Measurements from ENCODE around the gene ELFN2. TPM values are rescaled to one million over a fixed set of nuclear protein-coding genes. Genes with fewer than 3 reads are reported as not detected.
A peak's percentile ranks its signal among the peaks of the same experiment; 100 is the strongest.
"Not testable (repeated sequence)": the region's sequence is repeated elsewhere in the genome, so short reads cannot be mapped to it uniquely, and the experiment has no call there.

ELFN2 gene
- total RNA-seq, 6 experiments from 2014 or later = 0.07 to 0.93 (median 0.49) TPM

DNA sequence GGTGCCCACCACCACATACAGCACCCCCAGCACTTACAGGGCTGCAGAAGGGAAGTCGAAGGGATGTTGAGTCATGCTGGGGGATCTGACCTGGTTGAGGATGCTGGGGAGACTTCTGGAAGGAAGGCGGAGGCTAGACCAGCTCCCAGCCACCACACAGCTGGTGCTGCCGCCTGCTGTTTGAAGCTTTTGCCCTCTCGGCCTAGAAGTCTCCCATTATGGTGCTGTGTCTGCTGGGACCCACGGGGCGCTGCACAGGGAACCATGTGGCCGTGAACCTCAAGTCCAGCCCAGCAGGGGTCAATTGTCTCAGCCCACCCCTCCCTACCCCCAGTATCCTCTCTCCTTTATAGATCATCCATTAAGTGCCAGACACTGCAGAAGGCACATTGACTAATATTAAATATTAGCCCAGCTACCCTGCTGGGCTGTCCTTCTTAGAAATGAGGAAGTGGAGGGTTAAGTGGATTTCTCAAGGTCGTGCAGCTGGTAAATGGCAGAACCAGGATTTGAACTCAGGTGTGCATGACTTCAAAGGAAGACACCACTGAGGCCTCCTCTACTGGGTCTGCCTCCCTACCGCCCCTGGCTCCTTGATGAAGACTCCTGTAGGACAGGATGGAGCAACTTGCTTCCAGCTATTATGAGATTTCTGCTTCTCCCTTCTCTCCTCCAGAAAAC lies 95.3 kb downstream of the ELFN2 start:
- H3K27ac ChIP-seq = no peak overlapping the region
- H3K36me3 ChIP-seq = no peaks in the 10 kb centered on the region
- H3K4me3 ChIP-seq = no peak overlapping the region
- TF ChIP-seq POLR2A (IDR thresholded peaks at IDR 0.05) = no peak
- TF ChIP-seq, protein P1, sequence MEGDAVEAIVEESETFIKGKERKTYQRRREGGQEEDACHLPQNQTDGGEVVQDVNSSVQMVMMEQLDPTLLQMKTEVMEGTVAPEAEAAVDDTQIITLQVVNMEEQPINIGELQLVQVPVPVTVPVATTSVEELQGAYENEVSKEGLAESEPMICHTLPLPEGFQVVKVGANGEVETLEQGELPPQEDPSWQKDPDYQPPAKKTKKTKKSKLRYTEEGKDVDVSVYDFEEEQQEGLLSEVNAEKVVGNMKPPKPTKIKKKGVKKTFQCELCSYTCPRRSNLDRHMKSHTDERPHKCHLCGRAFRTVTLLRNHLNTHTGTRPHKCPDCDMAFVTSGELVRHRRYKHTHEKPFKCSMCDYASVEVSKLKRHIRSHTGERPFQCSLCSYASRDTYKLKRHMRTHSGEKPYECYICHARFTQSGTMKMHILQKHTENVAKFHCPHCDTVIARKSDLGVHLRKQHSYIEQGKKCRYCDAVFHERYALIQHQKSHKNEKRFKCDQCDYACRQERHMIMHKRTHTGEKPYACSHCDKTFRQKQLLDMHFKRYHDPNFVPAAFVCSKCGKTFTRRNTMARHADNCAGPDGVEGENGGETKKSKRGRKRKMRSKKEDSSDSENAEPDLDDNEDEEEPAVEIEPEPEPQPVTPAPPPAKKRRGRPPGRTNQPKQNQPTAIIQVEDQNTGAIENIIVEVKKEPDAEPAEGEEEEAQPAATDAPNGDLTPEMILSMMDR (IDR thresholded peaks at IDR 0.05) = no peak
- intact Hi-C loops (cut with DNase I) = no loop called here
- H3K4me1 ChIP-seq = peaks cover 0 to 5% (median 3%) of the 10 kb centered on the region in 4 donors
- DNase-seq = no peak
- H3K27me3 ChIP-seq = no peaks in the 10 kb centered on the region
- H3K9me3 ChIP-seq = no peaks in the 10 kb centered on the region
- no peak for ATAC-seq
- 60% methylated on average over 2 of the region's 9 CpGs for WGBS (ENCODE audit: insufficient coverage, low coverage, low lambda C conversion rate, missing lambda C conversion rate)

- intact Hi-C loops (cut with DNase I) = no loop called here
- no peak for TF ChIP-seq POLR2A (IDR thresholded peaks at IDR 0.05)
- TF ChIP-seq, protein P1 (IDR thresholded peaks at IDR 0.05) = no peak
- Histone ChIP-seq H3K4me3 (no peak overlapping the region), H3K9me3 (no peaks in the 10 kb centered on the region), H3K36me3 (no peaks in the 10 kb centered on the region), H3K27ac (no peak overlapping the region), H3K27me3 (no peaks in the 10 kb centered on the region), H3K4me1 (peaks cover 0 to 13% (median 5%) of the 10 kb centered on the region in 4 donors)
- WGBS (ENCODE audit: insufficient coverage, low coverage, low lambda C conversion rate, missing lambda C conversion rate) = 14% methylated on average over 2 of the region's 7 CpGs
- peak in 1 of 4 donors; percentile 50 for ATAC-seq
- no peak for DNase-seq
These were observed 96.2 kb downstream of the ELFN2 start for GRCh38 chr22:37331034-37331428.

DNA sequence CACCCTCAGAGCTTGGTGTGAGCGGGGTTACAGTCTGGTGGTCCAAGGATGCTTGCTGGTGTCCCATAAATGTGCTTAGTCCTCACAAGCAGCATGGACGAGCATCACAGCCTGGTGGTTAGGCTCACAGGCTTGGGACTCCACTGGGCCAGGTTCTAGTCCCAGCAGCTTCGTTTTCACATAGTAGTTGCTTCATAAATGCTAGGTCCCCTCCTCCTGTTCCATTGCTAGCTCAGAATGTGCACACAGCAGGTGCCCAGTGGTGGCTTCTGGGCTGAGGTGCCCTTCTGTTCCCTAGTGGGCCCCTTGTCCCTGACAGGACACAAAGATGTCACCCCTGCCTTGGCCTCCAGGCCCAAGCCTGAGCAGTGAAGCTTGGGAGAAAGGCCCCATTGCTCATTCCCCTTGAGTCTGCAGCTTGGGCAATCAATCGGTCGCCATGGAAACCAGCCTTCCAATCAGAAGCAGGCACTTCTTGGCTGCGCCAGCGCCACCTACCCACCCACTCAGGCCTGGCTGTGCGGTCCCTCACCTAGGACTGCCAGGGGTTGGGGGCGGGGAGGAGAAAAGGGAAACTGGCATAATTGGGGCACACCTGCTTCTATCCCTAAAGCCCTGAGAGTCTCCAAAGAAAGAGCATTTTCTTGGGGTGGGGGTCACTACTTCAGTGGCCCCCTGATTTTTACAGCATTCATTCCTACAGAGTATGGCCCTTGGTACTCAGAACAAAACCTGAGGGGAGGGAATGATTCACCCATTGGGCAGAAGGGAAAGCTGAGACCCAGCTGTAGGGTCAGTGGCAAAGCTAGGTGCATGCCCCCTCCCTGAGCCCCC lies 96.9 kb downstream of the ELFN2 start:
- TF ChIP-seq POLR2A (IDR thresholded peaks at IDR 0.05) = no peak
- TF ChIP-seq, protein P1 (IDR thresholded peaks at IDR 0.05) = peak in 1 of 4 donors; percentile 10
- no peaks in the 10 kb centered on the region for H3K9me3 ChIP-seq
- no peak overlapping the region for H3K27ac ChIP-seq
- peaks cover 0 to 19% (median 7%) of the 10 kb centered on the region in 4 donors for H3K4me1 ChIP-seq
- peak in 1 of 3 donors; percentile 76 for DNase-seq
- no peaks in the 10 kb centered on the region for H3K27me3 ChIP-seq
- H3K36me3 ChIP-seq = no peaks in the 10 kb centered on the region
- peak in 2 of 4 donors; percentile 14 to 62 for ATAC-seq
- no peak overlapping the region for H3K4me3 ChIP-seq
- WGBS (ENCODE audit: insufficient coverage, low coverage, low lambda C conversion rate, missing lambda C conversion rate) = 88% methylated on average over 2 of the region's 9 CpGs
- intact Hi-C loops (cut with DNase I) = no loop called here

GRCh38 chr22:37329238-37330140 lies 97.8 kb downstream of the ELFN2 start:
- no peak for DNase-seq
- intact Hi-C loops (cut with DNase I) = no loop called here
- Histone ChIP-seq H3K27ac (no peak overlapping the region), H3K27me3 (no peaks in the 10 kb centered on the region), H3K4me3 (no peak overlapping the region), H3K4me1 (peaks cover 0 to 28% (median 12%) of the 10 kb centered on the region in 4 donors), H3K9me3 (no peaks in the 10 kb centered on the region), H3K36me3 (no peaks in the 10 kb centered on the region)
- WGBS (ENCODE audit: insufficient coverage, low coverage, low lambda C conversion rate, missing lambda C conversion rate) = 74% methylated on average over 12 of the region's 14 CpGs
- ATAC-seq = no peak
- TF ChIP-seq, protein P1 (IDR thresholded peaks at IDR 0.05) = no peak
- no peak for TF ChIP-seq POLR2A (IDR thresholded peaks at IDR 0.05)

- H3K36me3 ChIP-seq; H3K27ac ChIP-seq; ATAC-seq; DNase-seq; H3K4me3 ChIP-seq; intact Hi-C loops (cut with DNase I); H3K27me3 ChIP-seq; H3K9me3 ChIP-seq: not testable (repeated sequence)
- WGBS (ENCODE audit: insufficient coverage, low coverage, low lambda C conversion rate, missing lambda C conversion rate) = 42% methylated on average over 4 of the region's 6 CpGs
- peaks cover 0 to 36% (median 14%) of the 10 kb centered on the region in 4 donors for H3K4me1 ChIP-seq
These were observed 98.6 kb downstream of the ELFN2 start for GRCh38 chr22:37328538-37329237.

All from right lobe of liver (tissue), 6 donors.